Choroid plexus epithelial cell (primary cell): ENCODE data around the gene TXNRD2.

Experiments
- DNase-seq: peaks from one replicate; pipeline ENCODE4 v3.0.0-alpha.2; 2010; ENCODE audit warnings: low read depth
- H3K4me3 ChIP-seq: 2 replicates; pipeline ENCODE4 v1.5.1; 2011; ENCODE audit warnings: low read depth, mild to moderate bottlenecking, control low read depth, low read length, moderate library complexity
- CTCF ChIP-seq: conservative IDR thresholded peaks from 2 replicates; pipeline ENCODE4 v1.5.1; 2011; ENCODE audit warnings: low read depth, mild to moderate bottlenecking, control low read depth, inconsistent platforms, low read length, moderate library complexity

Gene TXNRD2

GRCh38 chr22:19875061-19875530, 66.5 kb downstream of the TXNRD2 start:
- TF ChIP-seq CTCF = no peak
- no peak overlapping the region for H3K4me3 ChIP-seq

GRCh38 chr22:19874307-19875060, 67.1 kb downstream of the TXNRD2 start:
- no peak for DNase-seq
- no peak for TF ChIP-seq CTCF
- H3K4me3 ChIP-seq = no peak overlapping the region

More at GRCh38 chr22:19875061-19875530, 66.5 kb downstream of the TXNRD2 start:
- DNase-seq = no peak

- TF ChIP-seq CTCF = no peak
- H3K4me3 ChIP-seq = no peak overlapping the region
Measured at GRCh38 chr22:19873960-19874306, 67.7 kb downstream of the TXNRD2 start.

GRCh38 chr22:19873138-19873959, 68.3 kb downstream of the TXNRD2 start:
- TF ChIP-seq CTCF = no peak
- H3K4me3 ChIP-seq = no peak overlapping the region
- DNase-seq = no peak

More at GRCh38 chr22:19873960-19874306, 67.7 kb downstream of the TXNRD2 start:
- no peak for DNase-seq

- DNase-seq = no peak
- H3K4me3 ChIP-seq = no peak overlapping the region
Measured at GRCh38 chr22:19872779-19873137, 68.9 kb downstream of the TXNRD2 start.

More at GRCh38 chr22:19872779-19873137, 68.9 kb downstream of the TXNRD2 start:
- TF ChIP-seq CTCF = no peak
